Activated naive CD4-positive, alpha-beta T cell treated with Interleukin-2 at 50 U/mL for 16 hours (primary cell): ENCODE results near the gene RIPK1.
"Not testable (repeated sequence)": the region's sequence is repeated elsewhere in the genome, so short reads cannot be mapped to it uniquely, and the experiment has no call there.

Experiments
- DNase-seq: peaks from one replicate; pipeline ENCODE4 v3.0.0-alpha.2; 2020

The RIPK1 gene

GRCh38 chr6:3068329-3069214 lies at the start of gene RIPK1:
RIPK1 (plus strand) TSS chr6:3068494; CDS start chr6:3076824, 8,330 bp downstream.
- DNase-seq = peak; percentile 95

DNA sequence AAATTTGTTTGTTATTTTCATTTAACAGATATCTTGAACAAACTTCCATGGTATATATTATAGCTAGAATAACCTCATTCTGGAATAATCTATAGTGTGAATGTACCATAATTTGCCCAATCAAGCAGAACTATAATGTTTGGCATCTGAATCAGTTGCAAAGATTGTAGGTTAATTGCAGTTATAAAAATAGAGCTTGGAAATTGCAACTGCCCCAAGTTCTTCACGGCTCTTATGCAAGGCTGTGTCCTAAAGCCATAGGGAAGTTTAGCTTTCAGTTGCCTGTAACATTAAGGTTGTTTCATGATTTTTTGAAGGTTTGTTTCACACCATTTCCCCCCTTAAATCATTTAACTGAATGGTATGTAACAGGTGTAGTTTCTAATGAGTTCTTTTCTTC lies 49.2 kb upstream of the RIPK1 start:
- DNase-seq = no peak

- no peak for DNase-seq
These were observed 48.5 kb upstream of the RIPK1 start for GRCh38 chr6:3019749-3020320.

- not testable (repeated sequence) for DNase-seq
These were observed 47.2 kb upstream of the RIPK1 start for GRCh38 chr6:3020976-3021598.

- DNase-seq = peak; percentile 38
These were observed 45.3 kb upstream of the RIPK1 start for GRCh38 chr6:3022765-3023662.

GRCh38 chr6:3023663-3024483 lies 44.4 kb upstream of the RIPK1 start:
- peak; percentile 92 for DNase-seq

DNA sequence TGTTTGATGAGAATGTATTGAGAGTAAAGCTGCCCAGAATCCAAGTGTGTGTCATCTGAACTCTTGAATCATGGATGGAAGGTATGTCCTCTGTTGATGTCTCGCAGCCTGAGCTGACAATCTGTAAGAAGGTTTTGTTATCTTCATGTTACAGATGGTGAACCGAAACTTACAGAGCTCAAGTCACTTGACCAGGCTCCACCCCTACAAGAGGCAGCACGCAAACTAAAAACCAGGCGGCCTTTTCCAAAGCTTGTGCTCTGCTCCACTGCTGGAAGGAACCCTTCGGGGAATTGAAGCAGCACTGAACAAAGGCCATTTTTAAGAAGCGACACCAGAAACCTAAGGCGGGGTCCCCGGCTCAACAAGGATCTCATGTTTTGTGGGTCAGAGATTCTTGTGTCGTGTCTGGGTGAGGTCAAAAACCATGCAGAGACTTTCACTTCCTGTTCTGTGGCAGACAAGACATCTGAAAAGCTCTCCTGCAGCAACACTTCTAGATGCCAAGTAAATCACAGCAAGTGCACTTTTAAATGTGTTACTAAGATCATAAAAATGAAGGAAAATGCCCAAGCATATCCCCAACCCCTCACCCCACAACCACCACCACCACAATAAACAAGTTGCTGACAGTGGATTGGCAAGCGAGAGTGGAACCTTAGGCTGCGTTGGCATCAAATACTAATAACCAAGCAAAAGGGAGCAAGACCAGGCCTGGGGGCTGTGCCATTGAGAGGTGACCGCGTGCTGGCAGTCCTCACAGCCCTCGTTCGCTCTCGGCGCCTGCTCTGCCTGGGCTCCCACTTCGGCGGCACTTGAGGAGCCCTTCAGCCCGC lies 41.3 kb upstream of the RIPK1 start:
- DNase-seq = peak; percentile 18

- DNase-seq = not testable (repeated sequence)
These were observed 40.1 kb upstream of the RIPK1 start for GRCh38 chr6:3028156-3028555.

DNA sequence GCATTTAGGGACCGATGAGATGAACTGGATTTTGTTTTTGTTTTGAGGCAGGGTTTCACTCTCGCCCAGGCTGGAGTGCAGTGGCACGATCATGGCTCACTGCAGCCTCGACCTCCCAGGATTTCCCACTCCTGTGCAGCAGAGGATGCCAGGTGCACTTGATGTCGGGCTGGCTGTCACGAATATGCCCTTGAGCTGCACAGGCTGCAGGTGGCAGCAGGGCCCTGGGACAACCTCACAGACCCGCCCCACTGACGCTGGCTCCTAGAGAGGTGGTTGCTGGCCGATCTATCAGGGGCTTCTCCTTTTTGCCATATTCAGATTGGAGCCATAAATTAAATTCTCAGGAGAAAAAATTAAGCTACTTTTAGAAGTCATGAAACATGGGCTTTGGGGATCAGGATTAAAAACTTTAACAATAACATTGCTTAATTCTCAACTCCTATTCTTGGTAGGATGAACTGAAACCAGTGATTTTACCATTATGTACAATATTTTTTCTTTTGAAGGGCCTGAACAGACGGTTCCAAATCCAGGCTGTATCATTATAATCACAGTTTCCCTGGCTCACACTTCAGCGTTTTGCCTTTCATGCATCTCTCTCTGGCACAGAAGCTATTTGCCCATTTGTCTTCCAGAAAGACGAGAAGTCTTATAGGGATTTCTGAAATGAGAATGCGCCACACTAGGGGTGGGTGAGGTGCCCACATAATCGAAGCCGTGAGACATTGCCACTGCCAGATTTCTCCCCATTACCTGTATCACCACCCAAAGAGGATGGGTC lies 36.2 kb upstream of the RIPK1 start:
- no peak for DNase-seq

GRCh38 chr6:3032986-3033385 lies 35.3 kb upstream of the RIPK1 start:
- no peak for DNase-seq

- no peak for DNase-seq
These were observed 34.6 kb upstream of the RIPK1 start for GRCh38 chr6:3033652-3034051.

- DNase-seq = no peak
These were observed 32.9 kb upstream of the RIPK1 start for GRCh38 chr6:3035397-3035796.

GRCh38 chr6:3036861-3037637 lies 31.2 kb upstream of the RIPK1 start:
- DNase-seq = no peak

- no peak for DNase-seq
These were observed 30.5 kb upstream of the RIPK1 start for GRCh38 chr6:3037638-3038365.

DNA sequence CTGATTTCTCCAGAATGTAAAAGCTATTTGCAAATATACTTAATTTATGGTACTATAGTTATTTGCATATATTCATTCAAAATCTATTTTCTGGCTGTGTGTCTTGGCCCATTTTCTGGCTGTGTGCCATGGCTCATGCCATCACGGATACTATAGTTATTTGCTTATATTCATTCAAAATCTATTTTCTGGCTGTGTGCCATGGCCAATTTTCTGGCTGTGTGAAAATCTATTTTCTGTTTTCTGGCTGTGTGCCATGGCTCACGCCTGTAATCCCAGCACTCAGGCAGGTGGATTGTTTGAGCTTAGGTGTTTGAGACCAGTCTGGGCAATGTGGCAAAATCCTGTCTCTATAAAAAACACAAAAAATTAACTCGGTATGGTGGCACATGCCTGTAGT lies 28.9 kb upstream of the RIPK1 start:
- no peak for DNase-seq

- no peak for DNase-seq
These were observed 27.1 kb upstream of the RIPK1 start for GRCh38 chr6:3041147-3041546.

- DNase-seq = no peak
These were observed 26.7 kb upstream of the RIPK1 start for GRCh38 chr6:3041606-3042005.

DNA sequence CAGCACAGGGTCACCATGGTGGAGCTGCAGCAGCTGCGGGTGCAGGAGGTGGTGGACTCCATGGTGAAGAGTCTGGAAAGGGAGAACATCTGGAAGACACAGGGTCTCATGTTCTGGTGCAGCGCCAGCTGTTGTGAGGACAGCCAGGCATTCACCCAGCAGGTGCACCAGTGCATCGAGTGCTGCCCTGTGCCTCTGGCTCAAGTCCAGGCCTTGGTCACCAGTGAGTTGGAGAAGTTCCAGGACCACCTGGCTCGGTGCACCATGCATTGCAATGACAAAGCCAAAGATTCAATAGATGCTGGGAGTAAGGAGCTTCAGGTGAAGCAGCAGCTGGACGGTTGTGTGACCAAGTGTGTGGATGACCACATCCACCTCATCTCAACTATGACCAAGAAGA lies 22.9 kb upstream of the RIPK1 start:
- DNase-seq = no peak

- DNase-seq = no peak
These were observed 22.5 kb upstream of the RIPK1 start for GRCh38 chr6:3045777-3046176.
